ENCODE measurements around the gene UBE2Z. TPM values are rescaled to one million over a fixed set of nuclear protein-coding genes. Genes with fewer than 3 reads are reported as not detected.

The UBE2Z gene
- total and polyA plus RNA-seq, 8 donors = 20.1 to 52.5 (median 24.2) TPM

DNA sequence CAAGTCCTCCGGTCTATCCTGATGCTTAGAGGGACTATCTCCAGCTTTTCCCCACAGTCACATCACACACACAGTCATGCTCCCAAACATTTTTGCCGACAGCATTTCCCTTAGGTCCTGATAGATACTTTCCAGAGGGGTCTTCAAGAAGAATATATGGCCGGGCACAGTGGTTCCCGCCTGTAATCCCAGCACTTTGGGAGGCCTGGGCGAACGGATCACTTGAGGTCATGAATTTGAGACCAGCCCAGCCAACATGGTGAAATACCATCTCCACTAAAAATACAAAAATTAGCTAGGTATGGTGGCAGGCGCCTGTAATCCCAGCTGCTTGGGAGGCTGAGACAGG is 64.5 kb downstream of the UBE2Z start:
- H3K27me3 ChIP-seq = peaks cover 0 to 3% (median 2%) of the 10 kb centered on the region in 4 donors
- ATAC-seq (no peak), FAIRE-seq (no peak), DNase-seq (peak in 1 of 6 donors; percentile 9)
- WGBS, 2 donors = 52 to 65% methylated on average over 7 of the region's 7 CpGs
- no peaks in the 10 kb centered on the region for H3K4me1 ChIP-seq
- intact Hi-C loops (cut with DNase I) = no loop called here
- no peaks in the 10 kb centered on the region for H3K36me3 ChIP-seq
- no peaks in the 10 kb centered on the region for H3K9me3 ChIP-seq
- TF ChIP-seq, protein P1, sequence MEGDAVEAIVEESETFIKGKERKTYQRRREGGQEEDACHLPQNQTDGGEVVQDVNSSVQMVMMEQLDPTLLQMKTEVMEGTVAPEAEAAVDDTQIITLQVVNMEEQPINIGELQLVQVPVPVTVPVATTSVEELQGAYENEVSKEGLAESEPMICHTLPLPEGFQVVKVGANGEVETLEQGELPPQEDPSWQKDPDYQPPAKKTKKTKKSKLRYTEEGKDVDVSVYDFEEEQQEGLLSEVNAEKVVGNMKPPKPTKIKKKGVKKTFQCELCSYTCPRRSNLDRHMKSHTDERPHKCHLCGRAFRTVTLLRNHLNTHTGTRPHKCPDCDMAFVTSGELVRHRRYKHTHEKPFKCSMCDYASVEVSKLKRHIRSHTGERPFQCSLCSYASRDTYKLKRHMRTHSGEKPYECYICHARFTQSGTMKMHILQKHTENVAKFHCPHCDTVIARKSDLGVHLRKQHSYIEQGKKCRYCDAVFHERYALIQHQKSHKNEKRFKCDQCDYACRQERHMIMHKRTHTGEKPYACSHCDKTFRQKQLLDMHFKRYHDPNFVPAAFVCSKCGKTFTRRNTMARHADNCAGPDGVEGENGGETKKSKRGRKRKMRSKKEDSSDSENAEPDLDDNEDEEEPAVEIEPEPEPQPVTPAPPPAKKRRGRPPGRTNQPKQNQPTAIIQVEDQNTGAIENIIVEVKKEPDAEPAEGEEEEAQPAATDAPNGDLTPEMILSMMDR (IDR thresholded peaks at IDR 0.05) = no peak
- H3K27ac ChIP-seq = no peak overlapping the region
- H3K4me3 ChIP-seq = no peak overlapping the region

DNA sequence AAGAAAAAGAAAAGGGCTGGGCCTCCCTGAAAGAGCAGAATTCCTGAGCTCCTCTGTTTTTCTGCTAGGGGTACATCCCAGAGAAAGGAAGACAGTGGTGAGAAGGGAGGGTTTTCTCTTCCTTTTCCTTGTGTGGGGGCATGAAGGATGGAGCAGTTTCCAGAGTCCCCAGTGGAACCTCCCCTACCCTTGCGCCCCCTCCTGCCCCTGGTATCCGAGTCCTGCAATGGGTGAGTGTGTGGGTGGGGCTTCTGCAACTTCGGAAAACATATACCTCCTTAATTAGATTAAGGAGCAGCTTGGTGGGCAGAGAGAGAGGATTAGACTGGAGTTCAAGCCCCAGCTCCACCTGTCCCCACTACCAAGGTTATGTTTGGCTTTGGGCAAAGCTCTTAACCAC is 65.6 kb downstream of the UBE2Z start:
- peak in 1 of 6 donors; percentile 10 for DNase-seq
- no peak for FAIRE-seq
- WGBS, 2 donors = 35 to 40% methylated on average over 3 of the region's 3 CpGs
- peaks cover 0 to 3% (median 2%) of the 10 kb centered on the region in 4 donors for H3K27me3 ChIP-seq
- H3K4me3 ChIP-seq = no peak overlapping the region
- TF ChIP-seq, protein P1 (IDR thresholded peaks at IDR 0.05) = no peak
- H3K4me1 ChIP-seq = no peaks in the 10 kb centered on the region
- H3K9me3 ChIP-seq = no peaks in the 10 kb centered on the region
- H3K27ac ChIP-seq = no peak overlapping the region
- no peaks in the 10 kb centered on the region for H3K36me3 ChIP-seq
- intact Hi-C loops (cut with DNase I) = no loop called here
- no peak for ATAC-seq

Other genes starting within 250 kb of the UBE2Z start
- gene PRAC1, start 185.9 kb upstream of the UBE2Z start, total RNA-seq = not detected
- not detected for gene PRAC1, start 185.9 kb upstream of the UBE2Z start, polyA plus RNA-seq
- not detected for gene PRAC2, start 185.2 kb upstream of the UBE2Z start, total RNA-seq
- gene PRAC2, start 185.2 kb upstream of the UBE2Z start, polyA plus RNA-seq = not detected
- gene HOXB13, start 179.7 kb upstream of the UBE2Z start, total RNA-seq = under 1 TPM in 1 of 6 donors, not detected in 5; 0.06 TPM
- not detected for gene HOXB13, start 179.7 kb upstream of the UBE2Z start, polyA plus RNA-seq
- under 1 TPM; 0.40 to 0.98 (median 0.67) TPM for gene TTLL6, start 91.2 kb upstream of the UBE2Z start, total RNA-seq
- gene TTLL6, start 91.2 kb upstream of the UBE2Z start, polyA plus RNA-seq = 1 to 10 TPM; 1.9 to 6.0 TPM
- 10 to 100 TPM; 45.2 to 66.0 (median 57.4) TPM for gene CALCOCO2, start 77.4 kb upstream of the UBE2Z start, total RNA-seq
- 10 to 100 TPM; 31.2 to 63.9 TPM for gene CALCOCO2, start 77.4 kb upstream of the UBE2Z start, polyA plus RNA-seq
- 10 to 100 TPM; 13.1 to 38.2 (median 32.3) TPM for gene ATP5MC1, start 15.6 kb upstream of the UBE2Z start, total RNA-seq
- 100 to 1,000 TPM in 1 of 2 donors, 10 to 100 TPM in 1; 81.8 to 113 TPM for gene ATP5MC1, start 15.6 kb upstream of the UBE2Z start, polyA plus RNA-seq
- 10 to 100 TPM; 34.9 to 52.2 (median 43.8) TPM for gene SNF8, start 36.4 kb downstream of the UBE2Z start, total RNA-seq
- gene SNF8, start 36.4 kb downstream of the UBE2Z start, polyA plus RNA-seq = 10 to 100 TPM; 70.2 to 78.6 TPM
- gene GIP, start 60.2 kb downstream of the UBE2Z start, total RNA-seq = not detected
- not detected for gene GIP, start 60.2 kb downstream of the UBE2Z start, polyA plus RNA-seq
- gene IGF2BP1, start 89.0 kb downstream of the UBE2Z start, total RNA-seq = 1 to 10 TPM in 1 of 6 donors, not detected in 5; 1.0 TPM
- gene IGF2BP1, start 89.0 kb downstream of the UBE2Z start, polyA plus RNA-seq = under 1 TPM in 1 of 2 donors, not detected in 1; under 0.01 TPM
- gene B4GALNT2, start 224.4 kb downstream of the UBE2Z start, total RNA-seq = under 1 TPM in 1 of 6 donors, not detected in 5; 0.03 TPM
- not detected for gene B4GALNT2, start 224.4 kb downstream of the UBE2Z start, polyA plus RNA-seq

Measured in pancreas (tissue), 10 donors.